Measurements from ENCODE around the gene DCC.

DCC gene

DNA sequence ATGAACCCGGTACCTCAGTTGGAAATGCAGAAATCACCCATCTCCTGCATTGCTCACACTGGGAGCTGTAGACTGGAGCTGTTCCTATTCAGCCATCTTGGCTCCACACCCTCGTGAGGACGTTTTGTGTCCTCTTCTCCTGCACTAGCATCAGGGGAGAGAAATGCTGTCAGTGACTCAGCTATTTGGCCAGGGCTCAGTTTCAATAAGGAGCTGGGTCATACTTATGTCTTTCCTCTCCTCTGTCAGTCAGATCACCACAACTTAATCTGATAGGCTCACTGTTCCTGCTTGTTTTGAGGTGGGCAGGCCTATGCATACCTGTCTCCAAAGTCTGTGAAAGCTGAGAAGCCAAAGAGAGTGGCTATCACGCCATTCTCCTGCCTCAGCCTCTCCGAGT is 921.2 kb downstream of the DCC start:
- no peak for DNase-seq

DNA sequence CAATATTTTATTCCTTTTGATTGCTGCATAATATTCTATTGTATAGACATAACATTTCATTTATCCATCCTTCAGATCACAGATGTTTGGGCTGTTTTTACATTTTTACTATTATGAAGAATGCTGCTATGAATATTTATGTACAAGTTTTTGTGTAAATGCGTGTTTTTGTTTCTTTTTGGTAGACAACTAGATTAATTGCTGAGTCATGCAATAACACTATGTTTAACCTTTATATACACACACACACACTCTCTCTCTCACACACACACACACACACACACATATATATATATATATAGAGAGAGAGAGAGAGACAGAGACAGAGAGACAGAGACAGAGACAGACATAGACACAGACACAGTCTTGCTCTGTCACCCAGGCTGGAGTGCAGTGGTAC is 926.9 kb downstream of the DCC start:
- DNase-seq: no peak

DNA sequence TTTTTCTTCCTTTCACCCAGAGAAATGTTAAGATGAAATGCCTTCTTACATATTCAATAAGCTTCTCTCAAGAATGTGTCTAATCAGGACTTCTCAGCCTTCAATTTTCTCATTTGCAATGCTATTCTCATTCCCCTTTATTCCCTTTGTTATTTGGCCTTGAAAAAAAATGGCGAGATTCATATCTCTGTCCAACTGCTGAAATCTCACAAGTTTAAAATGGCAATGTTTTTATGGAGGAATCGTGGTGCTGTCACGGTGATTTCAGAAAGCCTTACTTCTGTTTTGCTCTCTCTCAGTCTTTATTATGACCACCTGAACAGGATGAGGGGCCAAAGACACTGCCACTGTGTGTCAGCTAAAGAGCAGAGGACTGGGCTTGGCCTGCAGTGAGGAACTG is 928.5 kb downstream of the DCC start:
- DNase-seq: no peak

DNA sequence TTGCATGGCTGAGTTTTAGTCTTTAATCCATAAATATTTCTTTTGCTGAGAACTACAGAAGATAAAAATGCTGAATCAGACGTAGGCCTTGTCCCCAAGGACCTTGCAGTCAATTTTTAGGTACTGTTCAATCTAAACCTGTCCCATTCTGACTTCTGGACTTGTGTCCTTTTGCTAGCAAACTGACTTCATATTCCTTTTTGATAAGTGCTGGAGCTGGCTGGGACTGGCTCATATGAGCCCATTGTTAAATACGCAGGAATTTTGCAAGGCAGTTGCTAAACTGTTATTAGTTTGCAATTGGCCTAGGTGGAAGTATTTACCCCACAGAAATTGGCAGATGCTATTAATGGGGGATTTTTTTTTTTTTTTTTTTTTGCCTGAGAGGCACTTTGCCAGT is 941.4 kb downstream of the DCC start:
- no peak for DNase-seq

DNA sequence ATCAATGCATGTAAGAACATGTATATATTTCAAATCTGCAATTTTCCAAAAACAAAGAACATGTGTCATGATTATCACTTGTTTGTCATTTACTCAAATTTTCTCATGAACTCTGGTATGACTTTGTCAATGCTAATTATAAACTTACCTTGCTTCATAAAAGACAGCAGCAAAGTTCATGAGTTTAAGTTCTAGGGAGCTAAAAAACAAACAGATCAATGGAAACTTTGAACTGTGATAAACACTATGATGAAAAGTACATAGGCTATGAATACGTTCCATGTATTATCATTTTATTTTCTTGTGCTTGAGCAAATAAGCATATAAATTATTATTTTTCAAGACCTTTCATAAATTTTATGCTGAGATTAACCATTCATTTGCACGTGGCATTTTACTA is 943.7 kb downstream of the DCC start:
- DNase-seq: no peak

DNA sequence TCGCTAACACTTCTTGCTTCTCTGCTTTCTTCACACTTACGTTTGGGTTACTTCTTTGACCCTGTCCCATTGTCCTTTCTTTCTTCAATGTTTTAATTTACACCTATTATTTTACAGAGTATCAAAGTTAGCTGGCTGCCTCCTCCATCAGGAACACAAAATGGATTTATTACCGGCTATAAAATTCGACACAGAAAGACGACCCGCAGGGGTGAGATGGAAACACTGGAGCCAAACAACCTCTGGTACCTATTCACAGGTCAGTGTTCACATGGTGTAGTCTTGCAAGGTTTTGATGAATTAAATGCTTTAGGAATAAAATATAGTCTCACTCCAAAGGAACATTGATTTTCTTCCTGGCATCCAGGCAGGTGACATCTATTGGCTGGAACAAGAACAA is 965.5 kb downstream of the DCC start:
- no peak for DNase-seq

DNA sequence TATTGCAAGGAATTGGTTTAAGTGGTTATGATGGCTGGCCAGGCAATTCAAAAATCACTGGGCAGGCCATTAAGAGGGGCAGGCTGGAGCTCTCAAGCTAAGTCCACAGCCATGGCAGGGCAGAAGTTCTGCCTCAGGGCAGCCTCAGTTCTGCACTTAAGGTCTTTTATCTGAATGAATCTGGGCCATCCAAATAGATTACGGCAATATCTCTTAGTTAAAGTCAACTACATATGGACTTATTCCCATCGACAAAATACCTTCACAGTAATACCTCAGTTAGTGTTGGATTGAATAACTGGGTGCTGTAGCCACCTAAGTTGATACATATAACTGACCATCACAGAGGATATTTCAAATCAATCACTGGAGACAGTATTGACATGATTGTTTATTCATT is 979.6 kb downstream of the DCC start:
- no peak for DNase-seq

DNA sequence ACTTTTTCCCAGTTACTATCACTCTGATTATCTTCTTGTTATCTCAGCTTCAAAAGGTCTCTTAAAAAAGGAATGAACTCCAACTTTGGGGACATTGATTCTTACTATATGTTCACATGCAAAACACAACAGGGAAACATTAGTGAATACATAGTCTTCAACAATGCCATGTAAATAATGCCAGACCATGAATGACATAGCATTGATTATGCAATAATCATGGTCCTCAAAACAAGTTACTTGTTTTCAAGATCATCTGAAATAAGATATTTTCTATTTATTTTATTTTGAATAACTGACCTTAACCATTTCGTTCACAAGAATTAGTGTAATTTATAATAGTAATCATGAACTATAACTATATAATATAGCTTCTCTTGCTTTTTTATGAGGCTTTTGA is 982.2 kb downstream of the DCC start:
- DNase-seq: no peak

DNA sequence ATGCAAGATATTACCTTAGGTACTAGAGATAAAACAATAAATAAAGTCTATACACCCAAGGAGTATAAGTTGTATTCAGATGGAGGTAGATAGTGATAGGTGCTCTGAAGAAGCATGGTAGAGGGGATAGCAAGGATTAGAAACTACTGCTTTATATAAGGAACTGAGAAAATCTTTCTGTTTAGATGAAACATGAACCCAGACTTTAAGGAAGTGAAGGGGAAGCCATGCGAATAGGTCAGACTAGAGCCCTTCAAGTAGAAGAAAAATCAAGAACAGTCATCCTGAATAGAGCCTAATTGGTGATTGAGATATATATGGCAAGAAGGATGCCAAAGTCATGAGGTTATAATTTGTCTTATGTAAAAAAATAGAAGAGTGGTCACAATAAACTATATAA is 984.4 kb downstream of the DCC start:
- no peak for DNase-seq

DNA sequence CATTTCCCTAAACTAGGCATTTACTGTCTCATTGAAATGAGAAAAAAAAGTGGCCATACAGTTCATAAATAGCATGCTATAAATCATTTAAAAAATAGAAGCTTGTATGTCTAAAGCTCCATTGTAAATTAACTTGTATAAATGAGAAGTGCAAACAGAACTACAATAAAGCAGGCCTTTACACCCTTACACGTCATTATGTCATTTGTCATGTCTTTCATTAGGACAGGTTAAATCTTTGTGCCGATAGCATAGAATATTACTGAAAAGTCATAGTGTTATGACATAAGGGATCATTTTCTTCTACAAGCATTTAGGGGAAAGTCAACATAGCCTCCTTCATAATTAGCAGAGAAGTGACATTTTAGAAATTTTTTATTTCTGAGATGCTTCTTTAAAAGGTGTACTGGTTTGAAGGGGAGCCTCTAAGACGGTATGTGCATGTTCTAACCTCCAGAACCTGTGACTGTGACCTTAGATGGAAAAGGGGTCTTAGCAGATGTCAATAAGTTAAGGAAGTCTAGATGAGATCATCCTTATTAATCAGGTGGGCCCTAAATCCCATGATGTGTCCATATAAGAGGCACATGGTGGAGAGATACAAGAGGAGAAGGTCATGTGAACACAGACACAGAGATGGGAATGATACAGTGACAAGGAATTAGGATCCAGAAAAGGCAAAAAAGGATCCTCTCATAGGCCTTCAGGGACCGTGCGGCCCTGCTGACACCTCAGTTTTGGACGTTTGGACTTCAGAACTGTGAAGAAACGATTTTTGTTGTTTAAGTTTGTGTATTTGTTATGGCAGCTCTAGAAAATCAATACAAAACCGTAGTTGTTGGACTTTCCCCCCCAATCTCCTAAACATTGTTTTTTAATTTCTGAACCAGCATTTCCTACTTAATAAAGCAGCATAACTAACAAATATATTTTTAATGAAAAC is 1020.8 kb downstream of the DCC start:
- DNase-seq: no peak

DNA sequence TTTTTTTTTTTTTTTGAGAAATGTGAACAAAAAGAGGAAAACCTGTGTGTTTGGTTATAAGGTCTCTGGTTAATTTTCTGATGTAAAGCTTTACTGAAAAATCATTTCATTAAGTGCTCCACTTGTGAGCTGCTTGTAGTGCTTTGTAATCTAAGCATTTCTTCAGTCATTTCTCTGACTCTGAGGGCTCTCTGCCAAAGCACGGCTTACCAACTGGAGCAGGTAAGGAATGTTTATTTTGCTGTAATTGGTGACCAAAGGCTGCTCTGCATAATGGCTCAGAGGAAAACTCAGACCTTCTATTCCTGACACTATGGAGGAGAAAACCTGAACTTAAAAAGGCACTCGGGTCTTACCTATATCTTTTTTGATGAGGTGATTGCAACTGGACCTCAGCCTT is 1035.6 kb downstream of the DCC start:
- DNase-seq: no peak

DNA sequence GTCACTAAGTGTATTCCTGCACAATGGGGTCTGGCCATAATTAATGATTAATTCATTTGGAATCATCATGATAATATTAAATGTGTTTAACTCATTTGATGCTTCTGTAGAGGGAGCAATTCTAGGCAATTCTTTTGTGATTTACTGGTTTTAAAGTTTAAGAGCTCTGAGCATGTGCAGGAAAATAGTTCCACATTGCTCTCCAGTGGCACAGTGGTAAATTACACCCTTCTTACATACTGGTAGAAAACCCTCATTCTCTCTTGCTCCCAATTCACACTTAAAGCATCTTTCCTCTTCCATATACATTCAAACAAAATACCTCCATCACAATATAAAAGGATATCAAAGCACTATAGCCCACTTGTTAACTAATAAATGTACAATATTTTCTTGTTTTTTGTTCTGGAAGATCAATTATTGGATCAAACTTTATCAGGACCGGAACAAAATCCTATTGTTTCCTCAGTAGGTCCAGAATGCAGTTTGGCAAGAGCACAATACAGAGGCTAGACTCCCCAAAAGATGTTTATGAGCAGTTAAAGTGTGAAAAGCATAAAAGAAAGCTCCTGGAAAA is 1040.2 kb downstream of the DCC start:
- no peak for DNase-seq

DNA sequence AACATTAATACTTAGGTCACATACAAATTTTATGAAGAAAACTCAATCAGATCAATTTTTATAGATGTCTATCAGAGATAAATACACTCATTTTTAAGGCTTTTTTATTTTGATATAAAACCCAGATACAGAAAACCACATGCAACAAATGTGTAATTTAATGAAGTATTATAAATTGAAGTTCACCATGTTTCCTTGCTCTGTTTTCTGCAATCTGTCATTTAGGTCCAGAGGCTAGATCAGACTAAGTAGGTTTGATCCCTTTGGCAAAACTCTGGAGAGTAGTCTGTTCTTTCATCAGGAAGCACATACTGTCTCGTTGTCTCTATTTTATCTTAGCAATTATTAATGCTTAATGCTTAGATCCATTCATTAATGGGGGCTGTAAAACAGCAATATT is 1042.9 kb downstream of the DCC start:
- no peak for DNase-seq

DNA sequence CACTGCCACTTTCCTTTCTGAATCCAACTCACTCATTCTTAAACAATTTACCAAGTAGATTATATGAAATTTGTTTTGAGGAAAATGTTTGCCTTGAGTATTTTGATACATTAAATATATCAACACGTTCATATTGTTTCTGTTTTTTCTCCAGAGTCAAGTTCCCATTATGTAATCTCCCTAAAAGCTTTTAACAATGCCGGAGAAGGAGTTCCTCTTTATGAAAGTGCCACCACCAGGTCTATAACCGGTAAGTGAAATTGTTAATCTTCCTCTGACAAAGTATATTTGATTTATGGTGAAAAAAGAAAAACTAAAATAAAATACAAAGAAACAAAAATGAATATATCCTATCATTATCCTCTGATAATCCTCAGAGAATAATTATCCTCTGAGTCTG is 1045.9 kb downstream of the DCC start:
- DNase-seq: no peak

DNA sequence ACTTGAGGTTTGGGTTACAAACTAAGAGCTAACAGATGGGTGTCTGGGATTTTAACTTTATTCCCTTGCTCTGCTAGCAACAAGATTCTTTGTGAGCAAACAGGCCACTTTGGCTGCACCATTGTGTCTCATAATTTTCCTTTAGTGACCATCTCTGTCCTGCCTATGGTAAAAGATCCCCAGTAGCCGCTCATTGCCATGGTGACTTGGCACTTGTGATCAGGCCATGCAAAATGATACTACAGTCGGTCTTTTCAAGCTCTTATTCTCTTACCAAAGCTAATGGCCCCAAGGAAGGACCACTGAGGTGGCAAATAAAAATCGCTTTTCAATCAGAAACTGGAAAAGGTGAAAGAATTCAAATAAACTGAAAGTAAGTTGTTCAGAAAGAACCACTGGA is 1047.6 kb downstream of the DCC start:
- no peak for DNase-seq

DNA sequence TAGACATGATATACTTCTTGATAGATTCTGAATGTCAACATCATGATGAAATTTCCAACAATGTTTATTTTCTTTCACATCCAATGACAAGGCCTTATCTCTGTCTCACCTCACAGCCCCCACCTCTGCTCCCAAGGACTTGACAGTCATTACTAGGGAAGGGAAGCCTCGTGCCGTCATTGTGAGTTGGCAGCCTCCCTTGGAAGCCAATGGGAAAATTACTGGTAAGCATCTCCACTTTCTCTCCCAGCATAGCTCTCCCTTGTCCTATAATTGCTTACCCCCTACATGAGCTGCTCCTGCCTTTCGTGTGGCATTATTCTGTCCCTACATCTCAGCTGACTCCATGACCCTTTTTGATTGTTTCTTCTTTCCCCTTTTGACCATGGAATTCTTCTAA is 1062.7 kb downstream of the DCC start:
- DNase-seq: no peak

DNA sequence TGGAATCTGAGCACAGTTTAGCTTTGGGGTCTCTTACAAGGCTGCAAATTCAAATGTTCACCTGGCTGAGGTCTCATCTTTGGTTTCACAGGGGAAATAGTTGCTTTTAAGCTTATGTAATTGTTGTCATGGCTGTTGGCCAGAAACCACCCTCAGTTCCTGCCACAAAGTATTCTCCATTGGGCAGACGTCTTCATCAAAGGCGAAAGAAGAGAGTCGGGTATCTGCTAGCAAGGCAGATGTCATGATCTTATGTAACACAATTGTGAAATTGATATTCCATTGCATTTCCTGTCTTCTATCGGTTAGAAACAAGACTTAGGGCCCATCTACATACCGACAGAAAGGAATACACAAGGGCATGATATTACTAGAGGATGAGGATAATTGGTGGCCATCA is 1068.3 kb downstream of the DCC start:
- no peak for DNase-seq

DNA sequence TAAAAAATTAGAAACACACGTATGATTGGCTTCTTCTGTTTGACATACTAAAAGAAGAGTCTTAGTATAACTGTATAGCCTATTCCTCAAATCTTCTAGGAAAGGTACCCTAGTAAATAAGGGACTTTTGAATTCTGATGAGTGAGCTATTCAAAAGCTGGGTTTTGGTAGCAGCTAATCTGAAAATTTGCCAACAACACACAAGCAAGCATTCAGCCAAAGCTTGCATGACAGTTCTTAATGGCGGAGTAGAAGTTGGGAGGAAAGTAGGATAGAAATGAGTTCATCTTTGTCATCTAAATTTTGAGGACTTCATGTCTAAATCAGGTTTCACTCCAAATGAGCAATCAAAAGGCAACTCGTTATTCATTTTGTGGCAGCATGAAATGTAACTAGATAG is 1071.5 kb downstream of the DCC start:
- DNase-seq: no peak

DNA sequence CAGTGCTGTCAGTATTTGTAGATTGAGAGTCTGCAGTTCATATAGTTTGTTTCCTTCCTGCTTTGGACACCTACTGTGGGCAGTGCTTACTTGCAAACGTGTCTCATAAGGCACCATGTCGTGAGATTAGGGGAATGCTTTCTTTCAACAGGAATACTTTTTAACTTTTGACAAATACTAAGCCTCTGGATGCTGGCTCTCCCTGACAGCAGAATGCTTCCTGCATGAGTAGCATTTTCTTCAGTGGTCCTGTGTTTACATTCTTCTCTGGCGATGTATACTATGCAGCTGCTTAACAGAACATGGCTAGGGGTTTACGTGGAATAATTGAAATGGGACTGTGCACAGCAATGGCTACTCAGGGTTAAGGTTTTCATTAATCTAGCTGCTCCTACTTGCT is 1077.0 kb downstream of the DCC start:
- no peak for DNase-seq

DNA sequence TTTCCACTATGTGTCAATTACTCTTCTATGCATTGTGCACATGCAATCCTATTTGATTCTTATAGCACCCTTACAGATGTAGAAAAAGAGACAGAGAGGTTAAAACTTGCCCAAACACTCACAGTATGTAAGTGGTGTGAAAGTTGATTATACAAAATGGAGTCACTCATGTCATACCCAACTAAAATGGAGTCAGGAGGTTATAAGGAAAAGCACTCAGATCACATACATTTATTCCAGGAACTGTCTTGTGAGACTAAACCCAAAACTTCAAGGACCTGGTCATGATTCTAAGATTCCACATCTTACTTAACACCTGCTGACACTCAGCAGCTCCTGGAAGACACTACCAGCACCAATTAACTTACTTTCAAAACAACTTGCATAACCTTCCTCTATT is 1081.9 kb downstream of the DCC start:
- no peak for DNase-seq

DNA sequence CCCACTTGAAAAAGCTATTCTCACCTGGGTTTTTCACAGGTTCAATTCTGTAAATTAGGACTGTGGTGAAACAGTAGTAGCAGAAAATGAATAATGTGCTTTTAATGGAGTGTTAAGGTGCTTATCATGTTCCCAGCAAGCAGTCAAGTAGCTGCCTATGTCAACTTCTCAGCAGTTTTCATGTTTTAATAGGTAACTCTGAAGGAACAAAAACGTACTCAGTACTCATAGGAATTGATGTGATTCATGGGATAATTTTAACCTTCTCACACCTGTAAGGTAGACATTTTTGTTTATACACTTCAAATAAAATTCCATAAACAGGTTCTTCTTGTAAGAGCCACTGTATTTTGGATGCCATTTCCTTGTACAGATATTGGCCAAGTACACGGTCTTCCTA is 1082.9 kb downstream of the DCC start:
- no peak for DNase-seq

DNA sequence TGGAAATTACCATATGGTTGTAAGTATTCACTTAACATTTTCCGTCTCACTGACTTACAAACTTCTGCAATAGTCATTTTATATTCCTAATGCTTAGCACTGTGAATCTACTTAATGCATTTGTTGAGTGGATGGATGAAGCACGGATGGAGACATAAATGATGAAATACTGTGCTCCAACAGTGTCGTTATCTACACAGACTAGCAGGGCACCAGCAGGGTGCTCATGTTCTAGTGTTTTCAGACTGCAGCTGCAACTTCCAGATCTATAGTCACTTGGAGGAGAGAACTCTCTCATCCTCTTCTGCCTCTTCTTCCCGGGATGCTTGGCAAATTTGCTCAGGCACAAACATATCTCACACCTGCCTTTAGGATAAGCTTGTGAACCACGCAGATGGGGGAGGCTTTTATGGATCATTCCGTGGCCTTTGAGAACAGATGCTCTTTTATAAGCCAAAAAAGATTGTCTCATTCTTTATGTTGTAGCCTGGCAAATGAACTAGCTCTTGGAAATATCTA is 1086.7 kb downstream of the DCC start:
- no peak for DNase-seq

DNA sequence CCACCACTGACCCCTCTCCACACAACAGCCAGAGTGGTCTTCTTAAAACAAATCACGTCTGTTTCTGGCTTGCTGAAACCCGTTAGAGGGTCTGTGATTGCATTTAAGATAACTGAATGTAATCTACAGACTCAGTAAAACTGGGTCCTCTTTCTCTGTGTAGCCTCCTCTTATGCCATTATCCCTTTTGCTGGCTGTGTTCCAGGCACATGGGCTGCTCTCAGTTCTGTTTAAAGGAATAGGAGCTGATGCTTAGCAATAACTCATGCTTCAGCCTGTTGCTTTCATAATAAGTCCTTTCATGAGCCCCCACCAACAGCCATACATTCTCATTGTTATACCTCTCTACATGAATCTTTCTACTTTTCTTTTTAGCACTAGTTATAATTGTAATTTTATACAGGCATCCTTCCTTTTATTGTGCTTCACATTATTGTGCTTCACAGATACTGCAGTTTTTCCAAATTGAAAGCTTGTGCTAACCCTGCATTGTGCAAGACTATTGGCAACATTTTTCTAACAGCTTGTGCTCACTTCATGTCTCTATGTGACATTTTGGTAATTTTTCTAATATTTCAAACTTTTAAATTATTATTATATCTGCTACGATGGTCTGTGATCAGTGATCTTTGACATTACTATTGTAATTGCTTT is 1101.9 kb downstream of the DCC start:
- no peak for DNase-seq

DNA sequence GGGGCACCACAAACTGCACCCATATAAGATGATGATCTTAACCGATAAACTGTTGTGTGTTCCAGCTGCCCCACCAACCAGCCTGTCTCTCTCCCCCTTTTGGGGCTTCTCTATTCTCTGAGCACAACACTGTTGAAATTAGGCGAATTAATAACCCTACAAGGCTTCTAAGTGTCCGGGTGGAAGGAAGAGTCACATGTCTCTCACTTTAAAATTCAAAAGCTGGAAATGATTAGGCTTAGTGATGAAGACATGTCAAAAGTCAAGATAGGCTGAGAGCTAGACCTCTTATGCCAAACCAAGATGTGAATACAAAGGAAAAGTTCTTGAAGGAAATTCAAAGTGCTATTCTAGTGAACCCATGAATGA is 1102.4 kb downstream of the DCC start:
- DNase-seq: no peak

Data from activated T-cell treated with anti-CD3 and anti-CD28 coated beads, Interleukin-2, amount 50 U/mL, for 48 hours (primary cell).